Thyroid gland (tissue), 4 donors: ENCODE data around the gene USP32. TPM values are rescaled to one million over a fixed set of nuclear protein-coding genes. Genes with fewer than 3 reads are reported as not detected.

Source experiments
- DNase-seq, 2 donors: peaks; one replicate each; pipeline ENCODE4 v3.0.0-alpha.2; 2019
- H3K27ac ChIP-seq, 3 donors: fragments of 200-600 bp; sonication (generic); 1 replicate in 2 of 3; 2 replicates in 1 of 3; pipeline ENCODE4 v1.5.1; 2016 to 2019; ENCODE audit warnings: mild to moderate bottlenecking in 1 of 3, moderate library complexity in 1 of 3
- H3K27me3 ChIP-seq: fragments of 200-600 bp; sonication (generic); one replicate; pipeline ENCODE4 v1.5.1; 2019
- H3K36me3 ChIP-seq, 2 donors: fragments of 200-600 bp; sonication (generic); one replicate each; pipeline ENCODE4 v1.5.1; 2016 to 2019
- H3K4me1 ChIP-seq, 2 donors: fragments of 200-600 bp; sonication (generic); one replicate each; pipeline ENCODE4 v1.5.1; 2017 to 2019
- H3K4me3 ChIP-seq, 3 donors: fragments of 200-600 bp; sonication (generic); replicated peaks in 1 of 3; 1 replicate in 2 of 3; 2 replicates in 1 of 3; pipeline ENCODE4 v1.5.1; 2016; ENCODE audit warnings: mild to moderate bottlenecking in 1 of 3
- H3K9me3 ChIP-seq: fragments of 200-600 bp; sonication (generic); one replicate; pipeline ENCODE4 v1.5.1; 2017
- CTCF ChIP-seq, 6 experiments: fragments of 200-600 bp in 3 of 6; fragments of 450-650 bp in 3 of 6; sonication (generic) in 3 of 6; IDR thresholded peaks; one replicate each; pipeline ENCODE4 v1.5.1; 2016 to 2019; ENCODE audit warnings: antibody characterized with exemption in 6 of 6, mild to moderate bottlenecking in 2 of 6, inconsistent platforms in 1 of 6, moderate library complexity in 1 of 6
- POLR2A ChIP-seq, 2 donors: fragments of 450-650 bp; IDR thresholded peaks; one replicate each; pipeline ENCODE4 v1.6.1; 2017; ENCODE audit warnings: antibody characterized with exemption in 2 of 2, mild to moderate bottlenecking in 2 of 2, moderate library complexity in 1 of 2
- WGBS, 2 donors: methylation state at CpG; one replicate each; pipeline ENCODE4 v1.1.5; 2017; 5-methylcytosine and 5-hydroxymethylcytosine counted together
- intact Hi-C: fragments of 100-400 bp; cut with DNase I; formaldehyde crosslinking; loops from one replicate; pipeline ENCODE4 v1.15.1; 2023
- total RNA-seq, 4 donors: library from RNA; depleted of rRNA; stranded (reverse); fragments of >200 nt; gene quantifications; one replicate each; pipeline ENCODE4 v1.2.3, GENCODE V29; 2016

The USP32 gene
- total RNA-seq, 4 donors from 2014 or later, result 49.9 to 76.5 (median 65.0) TPM

DNA sequence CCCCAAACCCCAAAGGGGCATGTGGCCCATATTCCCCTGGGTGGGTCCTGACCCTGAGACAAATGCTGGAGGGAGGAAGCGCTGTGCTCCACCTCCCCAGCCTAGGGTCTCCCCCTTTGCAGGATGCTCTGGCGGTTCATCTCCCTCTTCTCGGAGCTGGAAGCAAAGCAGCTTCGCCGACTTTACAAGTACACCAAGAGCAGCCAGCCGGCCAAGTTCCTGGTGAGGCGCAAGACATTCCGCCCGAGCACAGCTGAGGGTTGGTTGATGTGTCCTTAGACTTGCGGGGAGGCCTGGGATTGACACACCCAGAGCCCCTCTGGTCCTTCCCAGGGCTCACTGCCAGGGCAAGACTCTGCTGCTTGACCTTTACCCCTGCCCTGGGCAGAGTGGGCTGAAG, 34.7 kb upstream of the USP32 start:
- no peaks in the 10 kb centered on the region for H3K4me1 ChIP-seq
- DNase-seq, result no peak
- TF ChIP-seq POLR2A (IDR thresholded peaks at IDR 0.05), result no peak
- TF ChIP-seq CTCF (IDR thresholded peaks at IDR 0.05), result no peak
- H3K36me3 ChIP-seq, result no peaks in the 10 kb centered on the region
- no peak overlapping the region for H3K4me3 ChIP-seq
- H3K9me3 ChIP-seq, result no peaks in the 10 kb centered on the region
- H3K27me3 ChIP-seq, result no peaks in the 10 kb centered on the region
- no peak overlapping the region for H3K27ac ChIP-seq
- WGBS, 2 donors, result 79 to 94% methylated on average over 2 to 10 of the region's 10 CpGs
- intact Hi-C loops, result loop anchor here (10.0 kb wide), 1 partner anchor 322 kb away; no protein-coding TSS in a partner anchor

GRCh38 chr17:60425626-60426025, 33.7 kb upstream of the USP32 start:
- intact Hi-C loops, result loop anchor here (10.0 kb wide), 1 partner anchor 321 kb away; no protein-coding TSS in a partner anchor
- TF ChIP-seq POLR2A (IDR thresholded peaks at IDR 0.05) (no peak), CTCF (IDR thresholded peaks at IDR 0.05) (no peak)
- Histone ChIP-seq H3K27ac (no peak overlapping the region), H3K9me3 (no peaks in the 10 kb centered on the region), H3K27me3 (no peaks in the 10 kb centered on the region), H3K4me3 (no peak overlapping the region), H3K4me1 (no peaks in the 10 kb centered on the region), H3K36me3 (no peaks in the 10 kb centered on the region)
- WGBS, 2 donors, result 83 to 94% methylated on average over 6 of the region's 6 CpGs
- no peak for DNase-seq

DNA sequence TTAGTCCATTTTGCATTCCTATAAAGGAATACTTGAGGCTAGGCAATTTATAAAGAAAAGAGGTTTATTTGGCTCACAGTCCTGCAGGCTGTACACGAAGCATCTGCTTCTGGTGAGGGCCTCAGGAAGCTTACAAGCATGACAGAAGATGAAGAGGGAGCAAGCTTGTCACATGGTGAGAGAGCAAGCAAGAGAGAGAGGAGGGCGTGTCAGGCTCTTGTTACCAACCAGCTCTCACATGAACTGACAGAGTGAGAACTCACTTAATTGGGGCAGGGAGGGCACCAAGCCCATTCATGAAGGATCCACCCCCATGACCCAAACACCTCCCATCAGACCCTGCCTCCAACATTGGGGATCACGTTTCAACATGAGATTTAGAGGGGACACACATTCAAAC, 31.9 kb upstream of the USP32 start:
- Histone ChIP-seq H3K4me1 (no peaks in the 10 kb centered on the region), H3K27ac (no peak overlapping the region), H3K4me3 (no peak overlapping the region), H3K9me3 (no peaks in the 10 kb centered on the region), H3K27me3 (no peaks in the 10 kb centered on the region), H3K36me3 (no peaks in the 10 kb centered on the region)
- TF ChIP-seq POLR2A (IDR thresholded peaks at IDR 0.05) (no peak), CTCF (IDR thresholded peaks at IDR 0.05) (no peak)
- intact Hi-C loops, result loop anchor here (10.0 kb wide), 1 partner anchor 319 kb away; no protein-coding TSS in a partner anchor
- no peak for DNase-seq
- WGBS, 2 donors, result 79 to 85% methylated on average over 3 of the region's 3 CpGs

GRCh38 chr17:60422162-60422665, 30.3 kb upstream of the USP32 start, which contains the start of gene CHCT1:
TSS of gene CHCT1 (plus strand) at chr17:60422489. CDS start at chr17:60422593, 104 bp downstream.
- Histone ChIP-seq H3K27ac (peak within 1 kb of the TSS in 1 of 3 donors; percentile 15), H3K9me3 (no peaks in the 10 kb centered on the region), H3K36me3 (no peaks in the 10 kb centered on the region), H3K27me3 (no peaks in the 10 kb centered on the region), H3K4me1 (no peaks in the 10 kb centered on the region), H3K4me3 (peak within 1 kb of the TSS in 2 of 3 donors; percentile 40 to 42)
- no peak for DNase-seq
- intact Hi-C loops, result loop anchor here (10.0 kb wide), 1 partner anchor 317 kb away; no protein-coding TSS in a partner anchor
- 71 to 75% methylated on average over 16 to 17 of the region's 18 CpGs for WGBS, 2 donors
- TF ChIP-seq POLR2A (IDR thresholded peaks at IDR 0.05) (no peak), CTCF (IDR thresholded peaks at IDR 0.05) (no peak)
